HepG2 (cell line): ENCODE results near the gene KHK. TPM values are rescaled to one million over a fixed set of nuclear protein-coding genes. Genes with fewer than 3 reads are reported as not detected.
A peak's percentile ranks its signal among the peaks of the same experiment; 100 is the strongest.

Experiments
- CEBPB ChIP-seq: IDR thresholded peaks from 2 replicates; pipeline ENCODE4 v1.6.1; 2011; ENCODE audit warnings: low read depth, low read length, improper control_type of control experiment, borderline replicate concordance
- DNMT1 ChIP-seq: sonication (generic); formaldehyde crosslinking; IDR thresholded peaks from 2 replicates; pipeline ENCODE4 v1.5.1; 2020; ENCODE audit warnings: mild to moderate bottlenecking, missing genetic modification reagents
- HNF4G ChIP-seq, 2 experiments: sonication (generic) in 1 of 2; formaldehyde crosslinking in 1 of 2; IDR thresholded peaks; 2 replicates each; pipeline versions ENCODE4 v1.4.0 to v1.6.1; 2011 to 2020; ENCODE audit warnings: borderline replicate concordance in 2 of 2, low read depth in 2 of 2, mild to moderate bottlenecking in 2 of 2, low read length in 1 of 2, missing genetic modification reagents in 1 of 2, moderate library complexity in 1 of 2
- HNRNPLL ChIP-seq: fragments of 200-400 bp; formaldehyde crosslinking; IDR thresholded peaks from 2 replicates; pipeline ENCODE4 v1.6.1; 2017; ENCODE audit warnings: mild to moderate bottlenecking, low read depth, low read length; ENCODE audit not compliant: poor library complexity, severe bottlenecking
- KLF11 ChIP-seq: IDR thresholded peaks from 2 replicates; pipeline ENCODE4 v1.6.1; 2016; ENCODE audit warnings: missing compliant biosample characterization
- KLF6 ChIP-seq: IDR thresholded peaks from 2 replicates; pipeline ENCODE4 v1.8.0; 2016; ENCODE audit warnings: missing biosample characterization, missing genetic modification reagents
- MTF2 ChIP-seq: sonication (generic); formaldehyde crosslinking; IDR thresholded peaks from 2 replicates; pipeline ENCODE4 v1.5.0; 2020; ENCODE audit warnings: missing genetic modification reagents, borderline replicate concordance
- STAT5B ChIP-seq: sonication (generic); formaldehyde crosslinking; IDR thresholded peaks from 2 replicates; pipeline ENCODE4 v1.4.0; 2020; ENCODE audit warnings: missing genetic modification reagents
- U2AF1 ChIP-seq: fragments of 200-400 bp; formaldehyde crosslinking; optimal IDR thresholded peaks from 2 replicates; pipeline ENCODE3; 2017; ENCODE audit warnings: mild to moderate bottlenecking, low read depth, low read length
- ZNF138 ChIP-seq: sonication (generic); formaldehyde crosslinking; IDR thresholded peaks from 2 replicates; pipeline ENCODE4 v1.5.0; 2020; ENCODE audit warnings: mild to moderate bottlenecking, low read depth, missing genetic modification reagents
- ZNF160 ChIP-seq: sonication (generic); formaldehyde crosslinking; IDR thresholded peaks from 2 replicates; pipeline ENCODE4 v1.8.0; 2022; ENCODE audit warnings: mild to moderate bottlenecking, inconsistent platforms, missing genetic modification reagents
- ZNF224 ChIP-seq: sonication (generic); formaldehyde crosslinking; IDR thresholded peaks from 2 replicates; pipeline ENCODE4 v1.5.0; 2020; ENCODE audit warnings: mild to moderate bottlenecking, missing genetic modification reagents
- ZNF558 ChIP-seq: sonication (generic); formaldehyde crosslinking; IDR thresholded peaks from 2 replicates; pipeline ENCODE4 v1.9.0; 2022; ENCODE audit warnings: mild to moderate bottlenecking, missing genetic modification reagents, borderline replicate concordance
- ZNF589 ChIP-seq: sonication (generic); formaldehyde crosslinking; conservative IDR thresholded peaks from 2 replicates; pipeline ENCODE4 v1.8.0; 2022; ENCODE audit warnings: mild to moderate bottlenecking, moderate library complexity, missing genetic modification reagents
- polyA plus RNA-seq, 8 experiments: library from polyadenylated mRNA; depleted of rRNA in 3 of 8; stranded (reverse) in 7 of 8; unstranded in 1 of 8; fragments of >200 nt; fragmentation: Illumina TruSeq in 4 of 8; extraction: Trizol in 4 of 8; gene quantifications; 2 replicates each; pipeline versions ENCODE4 v1.2.1 to v1.2.3, GENCODE V29; 2011 to 2016; ENCODE audit warnings: low read depth in 4 of 8, missing spikeins in 1 of 8, mixed read lengths in 1 of 8; ENCODE audit not compliant: insufficient read depth in 1 of 8
- total RNA-seq, 5 experiments: library from RNA; depleted of rRNA; stranded (reverse); fragments of >200 nt; fragmentation: Illumina TruSeq; extraction: Trizol; gene quantifications; 2 replicates each; pipeline ENCODE4 v1.2.3, GENCODE V29; 2016; ENCODE audit warnings: low read depth in 1 of 5
- TF ChIP-seq, protein P1 (sequence below): IDR thresholded peaks from 2 replicates; pipeline ENCODE4 v1.6.1; 2012; ENCODE audit warnings: low read length, improper control_type of control experiment
- TF ChIP-seq, protein P2 (sequence below): sonication (generic); formaldehyde crosslinking; IDR thresholded peaks from 2 replicates; pipeline ENCODE4 v1.4.0; 2020; ENCODE audit warnings: missing genetic modification reagents
- TF ChIP-seq, protein P3 (sequence below): sonication (generic); formaldehyde crosslinking; IDR thresholded peaks from 2 replicates; pipeline ENCODE4 v1.8.1; 2022; ENCODE audit warnings: mild to moderate bottlenecking, missing genetic modification reagents

Gene KHK
- total and polyA plus RNA-seq, 2 of the 13 experiments (the other 11 are each of a cell fraction or from before 2014, with no cell fraction given) = 40.9 to 99.2 TPM

DNA sequence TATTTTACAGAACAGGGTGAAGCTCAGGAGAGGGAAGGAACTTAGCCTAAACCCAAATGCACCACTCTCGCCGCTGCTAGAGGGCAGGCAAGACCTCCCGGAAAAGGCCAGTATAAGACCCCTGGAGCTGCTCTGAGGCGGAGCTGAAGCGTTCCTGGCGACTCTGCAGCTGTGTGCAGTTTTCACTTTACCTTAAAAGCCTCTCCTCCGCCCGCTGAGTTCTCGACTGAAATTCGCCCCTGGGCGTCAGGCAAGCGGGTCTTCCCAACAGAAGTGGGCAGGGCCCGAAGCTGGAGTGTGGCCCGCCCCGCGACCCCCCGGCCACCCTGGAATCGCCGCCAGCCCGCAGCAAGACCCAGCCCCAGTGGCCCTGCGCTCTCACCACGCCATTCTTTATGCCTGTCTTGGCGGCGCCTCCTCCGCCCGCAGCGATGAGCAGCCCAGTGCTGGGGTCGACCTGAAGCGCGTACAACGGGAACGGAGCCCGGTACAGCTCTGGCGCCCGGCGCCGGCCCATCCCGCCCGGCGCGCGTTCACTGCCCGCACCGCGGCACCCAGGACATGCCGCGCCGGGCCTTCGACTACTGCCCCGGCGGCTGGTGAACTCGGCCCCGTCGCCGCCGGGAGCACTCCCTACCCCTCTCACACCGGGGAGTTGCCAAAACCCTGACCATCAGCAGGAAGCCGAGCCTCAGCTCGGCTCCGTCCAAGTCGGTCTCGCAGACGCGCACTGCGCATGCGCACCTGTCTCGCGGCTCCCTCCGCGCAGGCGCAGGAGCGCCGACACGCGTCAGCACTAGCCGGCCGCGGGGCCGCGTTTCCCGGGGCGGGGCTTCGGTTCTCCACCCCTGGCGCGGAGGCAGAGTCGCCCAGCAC lies 47.6 kb downstream of the KHK start, which contains the start of gene PREB (continued):
- TF ChIP-seq, protein P1, sequence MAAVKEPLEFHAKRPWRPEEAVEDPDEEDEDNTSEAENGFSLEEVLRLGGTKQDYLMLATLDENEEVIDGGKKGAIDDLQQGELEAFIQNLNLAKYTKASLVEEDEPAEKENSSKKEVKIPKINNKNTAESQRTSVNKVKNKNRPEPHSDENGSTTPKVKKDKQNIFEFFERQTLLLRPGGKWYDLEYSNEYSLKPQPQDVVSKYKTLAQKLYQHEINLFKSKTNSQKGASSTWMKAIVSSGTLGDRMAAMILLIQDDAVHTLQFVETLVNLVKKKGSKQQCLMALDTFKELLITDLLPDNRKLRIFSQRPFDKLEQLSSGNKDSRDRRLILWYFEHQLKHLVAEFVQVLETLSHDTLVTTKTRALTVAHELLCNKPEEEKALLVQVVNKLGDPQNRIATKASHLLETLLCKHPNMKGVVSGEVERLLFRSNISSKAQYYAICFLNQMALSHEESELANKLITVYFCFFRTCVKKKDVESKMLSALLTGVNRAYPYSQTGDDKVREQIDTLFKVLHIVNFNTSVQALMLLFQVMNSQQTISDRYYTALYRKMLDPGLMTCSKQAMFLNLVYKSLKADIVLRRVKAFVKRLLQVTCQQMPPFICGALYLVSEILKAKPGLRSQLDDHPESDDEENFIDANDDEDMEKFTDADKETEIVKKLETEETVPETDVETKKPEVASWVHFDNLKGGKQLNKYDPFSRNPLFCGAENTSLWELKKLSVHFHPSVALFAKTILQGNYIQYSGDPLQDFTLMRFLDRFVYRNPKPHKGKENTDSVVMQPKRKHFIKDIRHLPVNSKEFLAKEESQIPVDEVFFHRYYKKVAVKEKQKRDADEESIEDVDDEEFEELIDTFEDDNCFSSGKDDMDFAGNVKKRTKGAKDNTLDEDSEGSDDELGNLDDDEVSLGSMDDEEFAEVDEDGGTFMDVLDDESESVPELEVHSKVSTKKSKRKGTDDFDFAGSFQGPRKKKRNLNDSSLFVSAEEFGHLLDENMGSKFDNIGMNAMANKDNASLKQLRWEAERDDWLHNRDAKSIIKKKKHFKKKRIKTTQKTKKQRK = no peak
- TF ChIP-seq ZNF589 (CRISPR knock-in tag) (no peak), ZNF224 (CRISPR knock-in tag) (no peak), MTF2 (CRISPR knock-in tag) (no peak; the same call in 1 of the 2 replicates), ZNF558 (CRISPR knock-in tag) (no peak), U2AF1 (no peak), KLF11 (no peak), CEBPB (no peak), ZNF160 (CRISPR knock-in tag) (no peak), HNRNPLL (peak; percentile 62), HNF4G (IDR thresholded peaks at IDR 0.05; ENCODE audit: borderline replicate concordance, low read depth, low read length) (no peak), HNF4G (CRISPR knock-in tag; IDR thresholded peaks at IDR 0.05; ENCODE audit: borderline replicate concordance, low read depth) (0 out of 2 replicates have a peak, but pooled peaks have one; percentile 0), STAT5B (CRISPR knock-in tag) (0 out of 2 replicates have a peak, but pooled peaks have one; percentile 4), KLF6 (CRISPR knock-in tag) (no peak; the same call in none of the 2 replicates), DNMT1 (no peak), ZNF138 (CRISPR knock-in tag) (peak; percentile 22; the same call in 1 of the 2 replicates)
- TF ChIP-seq, protein P2, sequence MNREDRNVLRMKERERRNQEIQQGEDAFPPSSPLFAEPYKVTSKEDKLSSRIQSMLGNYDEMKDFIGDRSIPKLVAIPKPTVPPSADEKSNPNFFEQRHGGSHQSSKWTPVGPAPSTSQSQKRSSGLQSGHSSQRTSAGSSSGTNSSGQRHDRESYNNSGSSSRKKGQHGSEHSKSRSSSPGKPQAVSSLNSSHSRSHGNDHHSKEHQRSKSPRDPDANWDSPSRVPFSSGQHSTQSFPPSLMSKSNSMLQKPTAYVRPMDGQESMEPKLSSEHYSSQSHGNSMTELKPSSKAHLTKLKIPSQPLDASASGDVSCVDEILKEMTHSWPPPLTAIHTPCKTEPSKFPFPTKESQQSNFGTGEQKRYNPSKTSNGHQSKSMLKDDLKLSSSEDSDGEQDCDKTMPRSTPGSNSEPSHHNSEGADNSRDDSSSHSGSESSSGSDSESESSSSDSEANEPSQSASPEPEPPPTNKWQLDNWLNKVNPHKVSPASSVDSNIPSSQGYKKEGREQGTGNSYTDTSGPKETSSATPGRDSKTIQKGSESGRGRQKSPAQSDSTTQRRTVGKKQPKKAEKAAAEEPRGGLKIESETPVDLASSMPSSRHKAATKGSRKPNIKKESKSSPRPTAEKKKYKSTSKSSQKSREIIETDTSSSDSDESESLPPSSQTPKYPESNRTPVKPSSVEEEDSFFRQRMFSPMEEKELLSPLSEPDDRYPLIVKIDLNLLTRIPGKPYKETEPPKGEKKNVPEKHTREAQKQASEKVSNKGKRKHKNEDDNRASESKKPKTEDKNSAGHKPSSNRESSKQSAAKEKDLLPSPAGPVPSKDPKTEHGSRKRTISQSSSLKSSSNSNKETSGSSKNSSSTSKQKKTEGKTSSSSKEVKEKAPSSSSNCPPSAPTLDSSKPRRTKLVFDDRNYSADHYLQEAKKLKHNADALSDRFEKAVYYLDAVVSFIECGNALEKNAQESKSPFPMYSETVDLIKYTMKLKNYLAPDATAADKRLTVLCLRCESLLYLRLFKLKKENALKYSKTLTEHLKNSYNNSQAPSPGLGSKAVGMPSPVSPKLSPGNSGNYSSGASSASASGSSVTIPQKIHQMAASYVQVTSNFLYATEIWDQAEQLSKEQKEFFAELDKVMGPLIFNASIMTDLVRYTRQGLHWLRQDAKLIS (CRISPR knock-in tag) = 0 out of 2 replicates have a peak, but pooled peaks have one; percentile 20
- TF ChIP-seq, protein P3, sequence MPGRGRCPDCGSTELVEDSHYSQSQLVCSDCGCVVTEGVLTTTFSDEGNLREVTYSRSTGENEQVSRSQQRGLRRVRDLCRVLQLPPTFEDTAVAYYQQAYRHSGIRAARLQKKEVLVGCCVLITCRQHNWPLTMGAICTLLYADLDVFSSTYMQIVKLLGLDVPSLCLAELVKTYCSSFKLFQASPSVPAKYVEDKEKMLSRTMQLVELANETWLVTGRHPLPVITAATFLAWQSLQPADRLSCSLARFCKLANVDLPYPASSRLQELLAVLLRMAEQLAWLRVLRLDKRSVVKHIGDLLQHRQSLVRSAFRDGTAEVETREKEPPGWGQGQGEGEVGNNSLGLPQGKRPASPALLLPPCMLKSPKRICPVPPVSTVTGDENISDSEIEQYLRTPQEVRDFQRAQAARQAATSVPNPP (CRISPR knock-in tag) = peak; percentile 71; the same call in 1 of the 2 replicates
